Large intestine (tissue), 3 donors: ENCODE data around the gene SPSB2. TPM values are rescaled to one million over a fixed set of nuclear protein-coding genes. Genes with fewer than 3 reads are reported as not detected.
A peak's percentile ranks its signal among the peaks of the same experiment; 100 is the strongest.

Source experiments
- DNase-seq, 2 donors: peaks; one replicate each; pipeline versions ENCODE4 v3.0.0 to v3.0.0-alpha.2; 2013
- H3K27ac ChIP-seq: one replicate; pipeline ENCODE4 v1.5.1; 2013; ENCODE audit warnings: low read length
- H3K27me3 ChIP-seq: 2 replicates; pipeline ENCODE4 v1.6.1; 2013; ENCODE audit warnings: low read length; ENCODE audit not compliant: control insufficient read depth, insufficient read depth
- H3K36me3 ChIP-seq: 2 replicates; pipeline ENCODE4 v1.6.1; 2013; ENCODE audit warnings: low read length; ENCODE audit not compliant: control insufficient read depth, insufficient read depth
- H3K4me1 ChIP-seq: one replicate; pipeline ENCODE4 v1.6.1; 2013; ENCODE audit warnings: low read length; ENCODE audit not compliant: control insufficient read depth, insufficient read depth
- H3K4me3 ChIP-seq: one replicate; pipeline ENCODE4 v1.5.1; 2013; ENCODE audit warnings: low read length
- H3K9me3 ChIP-seq: one replicate; pipeline ENCODE4 v1.6.1; 2013; ENCODE audit warnings: mild to moderate bottlenecking, low read depth, low read length, moderate library complexity; ENCODE audit not compliant: control insufficient read depth
- WGBS: methylation state at CpG from one replicate; pipeline ENCODE4 v1.1.5; 2013; ENCODE audit warnings: low lambda C conversion rate; ENCODE audit not compliant: insufficient coverage; 5-methylcytosine and 5-hydroxymethylcytosine counted together
- polyA plus RNA-seq: library from polyadenylated mRNA; unstranded; fragments of 120-200 nt; gene quantifications from one replicate; pipeline ENCODE4 v1.2.1, GENCODE V29; 2013

Gene SPSB2
- polyA plus RNA-seq, 1 donor: 15.3 TPM

GRCh38 chr12:6850796-6851152, 22.3 kb downstream of the SPSB2 start:
- DNase-seq: peak; percentile 95 to 97
- Histone ChIP-seq H3K36me3 (peaks cover 48% of the 10 kb centered on the region), H3K9me3 (no peaks in the 10 kb centered on the region), H3K27ac (peak overlapping the region; percentile 99), H3K27me3 (no peaks in the 10 kb centered on the region), H3K4me1 (peaks cover 32% of the 10 kb centered on the region), H3K4me3 (peak overlapping the region; percentile 89)
- WGBS: no CpG with 5 or more reads among the region's 16 CpGs

GRCh38 chr12:6849976-6850560, 23.0 kb downstream of the SPSB2 start:
- no peak for DNase-seq
- H3K4me3 ChIP-seq: peak overlapping the region; percentile 89
- no peaks in the 10 kb centered on the region for H3K27me3 ChIP-seq
- peaks cover 49% of the 10 kb centered on the region for H3K36me3 ChIP-seq
- H3K4me1 ChIP-seq: peaks cover 32% of the 10 kb centered on the region
- peak overlapping the region; percentile 99 for H3K27ac ChIP-seq
- H3K9me3 ChIP-seq: no peaks in the 10 kb centered on the region
- no CpG with 5 or more reads among the region's 10 CpGs for WGBS

GRCh38 chr12:6849427-6849826, 23.7 kb downstream of the SPSB2 start:
- peaks cover 49% of the 10 kb centered on the region for H3K36me3 ChIP-seq
- H3K4me3 ChIP-seq: no peak overlapping the region
- H3K9me3 ChIP-seq: no peaks in the 10 kb centered on the region
- WGBS: no CpG with 5 or more reads among the region's 2 CpGs
- peaks cover 32% of the 10 kb centered on the region for H3K4me1 ChIP-seq
- H3K27me3 ChIP-seq: no peaks in the 10 kb centered on the region
- no peak for DNase-seq
- no peak overlapping the region for H3K27ac ChIP-seq

DNA sequence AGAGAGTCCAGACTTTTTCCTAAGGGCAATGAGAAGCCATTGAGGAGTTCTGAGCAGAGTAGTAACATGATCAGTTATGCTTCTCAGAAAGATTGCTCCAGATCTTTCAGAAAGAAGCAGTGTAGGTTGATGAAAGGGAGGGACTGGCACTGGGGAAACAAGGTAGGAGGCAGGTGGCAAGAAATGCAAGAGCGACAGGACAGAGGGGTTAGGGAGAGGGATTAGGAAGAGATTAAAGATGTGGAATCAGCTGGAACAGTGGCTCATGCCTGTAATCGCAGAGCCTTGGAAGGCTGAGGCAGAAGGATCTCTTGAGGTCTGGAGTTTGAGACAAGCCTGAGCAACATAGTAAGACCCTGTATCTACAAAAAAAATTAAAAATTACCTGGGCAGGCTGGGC, 25.4 kb downstream of the SPSB2 start:
- no peak overlapping the region for H3K27ac ChIP-seq
- peaks cover 55% of the 10 kb centered on the region for H3K36me3 ChIP-seq
- no peaks in the 10 kb centered on the region for H3K27me3 ChIP-seq
- no peak overlapping the region for H3K4me3 ChIP-seq
- no peaks in the 10 kb centered on the region for H3K9me3 ChIP-seq
- peaks cover 21% of the 10 kb centered on the region for H3K4me1 ChIP-seq
- no peak for DNase-seq
- 92% methylated on average over 1 of the region's 2 CpGs for WGBS

GRCh38 chr12:6846316-6846869, 26.7 kb downstream of the SPSB2 start:
- Histone ChIP-seq H3K4me3 (no peak overlapping the region), H3K4me1 (peaks cover 21% of the 10 kb centered on the region), H3K9me3 (no peaks in the 10 kb centered on the region), H3K27ac (no peak overlapping the region), H3K27me3 (no peaks in the 10 kb centered on the region), H3K36me3 (peaks cover 55% of the 10 kb centered on the region)
- no CpG with 5 or more reads among the region's 7 CpGs for WGBS
- no peak for DNase-seq

GRCh38 chr12:6845395-6845794, 27.7 kb downstream of the SPSB2 start:
- Histone ChIP-seq H3K9me3 (no peaks in the 10 kb centered on the region), H3K27ac (no peak overlapping the region), H3K36me3 (peaks cover 55% of the 10 kb centered on the region), H3K27me3 (no peaks in the 10 kb centered on the region), H3K4me1 (peaks cover 19% of the 10 kb centered on the region), H3K4me3 (no peak overlapping the region)
- no CpG with 5 or more reads among the region's 17 CpGs for WGBS
- no peak for DNase-seq

DNA sequence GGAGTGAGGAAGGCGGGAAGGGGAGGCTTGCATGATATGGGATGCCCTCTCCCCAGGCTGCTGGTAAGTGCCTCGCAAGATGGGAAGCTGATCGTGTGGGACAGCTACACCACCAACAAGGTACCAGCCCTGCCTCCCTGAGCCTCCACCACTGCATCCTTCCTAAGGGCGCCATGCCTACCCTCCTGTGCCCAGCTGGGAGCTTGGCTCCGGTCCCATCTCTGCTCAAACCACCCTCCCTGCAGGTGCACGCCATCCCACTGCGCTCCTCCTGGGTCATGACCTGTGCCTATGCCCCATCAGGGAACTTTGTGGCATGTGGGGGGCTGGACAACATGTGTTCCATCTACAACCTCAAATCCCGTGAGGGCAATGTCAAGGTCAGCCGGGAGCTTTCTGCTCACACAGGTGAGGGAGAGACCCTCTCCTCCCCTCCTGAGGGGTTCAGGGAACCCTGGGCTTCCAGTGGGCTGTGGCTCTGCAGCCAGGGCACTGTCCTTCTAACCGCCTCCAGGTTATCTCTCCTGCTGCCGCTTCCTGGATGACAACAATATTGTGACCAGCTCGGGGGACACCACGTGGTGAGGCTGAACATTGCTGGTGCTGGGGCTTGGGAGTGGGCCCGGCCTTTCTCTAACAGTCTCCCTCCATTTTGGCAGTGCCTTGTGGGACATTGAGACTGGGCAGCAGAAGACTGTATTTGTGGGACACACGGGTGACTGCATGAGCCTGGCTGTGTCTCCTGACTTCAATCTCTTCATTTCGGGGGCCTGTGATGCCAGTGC, 29.8 kb downstream of the SPSB2 start:
- no CpG with 5 or more reads among the region's 16 CpGs for WGBS
- no peak overlapping the region for H3K4me3 ChIP-seq
- DNase-seq: no peak
- peaks cover 55% of the 10 kb centered on the region for H3K36me3 ChIP-seq
- H3K9me3 ChIP-seq: no peaks in the 10 kb centered on the region
- H3K27ac ChIP-seq: no peak overlapping the region
- peaks cover 13% of the 10 kb centered on the region for H3K4me1 ChIP-seq
- no peaks in the 10 kb centered on the region for H3K27me3 ChIP-seq

DNA sequence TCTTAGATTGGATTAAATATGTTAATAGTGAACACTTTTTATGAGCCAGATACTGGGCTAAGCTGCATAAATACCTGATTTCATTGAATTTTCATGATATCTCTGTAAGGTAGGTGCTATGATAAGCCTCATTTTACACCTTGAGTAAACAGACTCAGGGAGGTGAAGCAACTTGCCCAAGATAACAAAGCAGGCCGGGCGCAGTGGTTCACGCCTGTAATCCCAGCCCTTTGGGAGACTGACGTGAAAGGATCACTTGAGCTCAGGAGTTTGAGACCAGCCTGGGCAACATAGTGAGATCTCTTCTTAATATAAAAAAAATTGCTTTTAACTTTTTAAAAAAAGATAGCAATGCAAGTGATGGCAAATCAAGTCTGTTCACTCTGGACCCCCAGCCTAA, 31.0 kb downstream of the SPSB2 start:
- Histone ChIP-seq H3K9me3 (no peaks in the 10 kb centered on the region), H3K27ac (no peak overlapping the region), H3K4me3 (no peak overlapping the region), H3K27me3 (no peaks in the 10 kb centered on the region), H3K4me1 (peaks cover 13% of the 10 kb centered on the region), H3K36me3 (peaks cover 58% of the 10 kb centered on the region)
- WGBS: no CpG with 5 or more reads among the region's 4 CpGs
- peak in 1 of 2 donors; percentile 37 for DNase-seq

GRCh38 chr12:6840761-6841515, 32.2 kb downstream of the SPSB2 start, which contains the start of gene GNB3:
Gene GNB3 (plus strand): TSS chr12:6840925. CDS start chr12:6841288, 363 bp downstream.
- H3K27ac ChIP-seq: no peak within 1 kb of the TSS
- no peaks in the 10 kb centered on the region for H3K27me3 ChIP-seq
- H3K4me3 ChIP-seq: no peak within 1 kb of the TSS
- peaks cover 13% of the 10 kb centered on the region for H3K4me1 ChIP-seq
- H3K36me3 ChIP-seq: peaks cover 56% of the 10 kb centered on the region
- no CpG with 5 or more reads among the region's 24 CpGs for WGBS
- no peaks in the 10 kb centered on the region for H3K9me3 ChIP-seq
- no peak for DNase-seq

DNA sequence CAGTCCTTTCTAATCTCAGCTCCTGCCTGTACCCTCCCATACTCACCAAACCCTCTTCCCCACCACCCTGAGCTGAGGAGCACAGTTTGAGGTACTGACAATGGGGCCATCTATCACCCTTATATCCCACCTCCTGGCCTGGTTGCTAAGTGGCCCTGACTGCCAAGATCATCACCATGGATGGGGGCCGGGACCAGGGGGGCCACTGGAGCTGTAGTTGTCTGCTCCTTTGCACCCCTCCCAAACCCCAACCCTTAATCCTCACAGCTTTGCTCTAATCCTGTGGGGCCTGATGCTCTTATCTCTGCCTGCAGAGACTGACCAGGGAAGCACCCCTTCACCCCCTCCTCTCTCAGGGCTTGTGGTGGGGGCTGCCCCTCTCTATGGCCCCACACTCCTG, 32.8 kb downstream of the SPSB2 start:
- no peak for DNase-seq
- Histone ChIP-seq H3K27me3 (no peaks in the 10 kb centered on the region), H3K27ac (no peak overlapping the region), H3K36me3 (peaks cover 50% of the 10 kb centered on the region), H3K4me3 (no peak overlapping the region), H3K4me1 (peaks cover 17% of the 10 kb centered on the region), H3K9me3 (no peaks in the 10 kb centered on the region)
- no CpG with 5 or more reads among the region's 1 CpG for WGBS
